GM19455 (cell line): ENCODE data around the gene DLGAP3.

ENCODE experiments used
- ATAC-seq: cut with Tn5 transposase; IDR thresholded peaks from one replicate; pipeline ENCODE4 v1.9.1; 2021; ENCODE audit not compliant: unreplicated experiment

DLGAP3 gene

DNA sequence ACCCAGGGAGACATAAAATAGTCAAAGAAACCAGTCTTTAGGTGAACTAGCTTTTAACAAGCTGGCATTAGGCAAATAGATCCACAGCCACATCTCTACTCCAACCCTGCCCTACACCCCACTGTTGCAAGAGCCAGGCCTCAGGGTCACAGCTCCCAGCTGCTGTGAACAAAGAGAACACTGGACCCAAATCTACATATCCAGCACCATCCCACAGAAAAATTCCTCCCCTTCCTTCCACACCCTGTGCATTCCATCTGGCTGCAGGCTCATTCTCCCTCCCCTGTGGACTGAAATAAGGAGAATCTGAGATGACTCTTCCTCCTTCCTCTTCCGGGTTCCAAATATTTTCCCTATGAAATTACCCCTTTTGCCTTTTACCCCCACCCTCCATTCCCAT lies 23.2 kb downstream of the DLGAP3 start:
- ATAC-seq, result no peak

DNA sequence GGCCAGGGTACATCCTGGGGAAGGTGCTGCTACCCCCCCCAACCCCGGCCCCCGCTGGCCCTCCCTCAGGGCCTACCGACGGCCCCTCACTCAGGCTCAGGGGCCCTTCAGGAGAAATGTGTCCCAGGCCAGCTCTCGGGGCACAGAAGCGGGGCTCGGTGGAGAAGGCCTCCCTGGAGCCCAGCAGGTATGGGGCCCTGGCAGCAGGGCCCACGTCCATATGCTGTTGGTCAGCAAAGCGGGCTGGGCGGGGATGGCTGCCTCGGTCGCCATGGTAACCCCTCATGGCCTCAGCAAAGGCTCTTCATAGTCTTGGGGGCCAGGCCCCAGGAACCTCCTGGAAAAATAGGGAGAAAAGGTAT lies 24.4 kb downstream of the DLGAP3 start:
- ATAC-seq, result no peak

DNA sequence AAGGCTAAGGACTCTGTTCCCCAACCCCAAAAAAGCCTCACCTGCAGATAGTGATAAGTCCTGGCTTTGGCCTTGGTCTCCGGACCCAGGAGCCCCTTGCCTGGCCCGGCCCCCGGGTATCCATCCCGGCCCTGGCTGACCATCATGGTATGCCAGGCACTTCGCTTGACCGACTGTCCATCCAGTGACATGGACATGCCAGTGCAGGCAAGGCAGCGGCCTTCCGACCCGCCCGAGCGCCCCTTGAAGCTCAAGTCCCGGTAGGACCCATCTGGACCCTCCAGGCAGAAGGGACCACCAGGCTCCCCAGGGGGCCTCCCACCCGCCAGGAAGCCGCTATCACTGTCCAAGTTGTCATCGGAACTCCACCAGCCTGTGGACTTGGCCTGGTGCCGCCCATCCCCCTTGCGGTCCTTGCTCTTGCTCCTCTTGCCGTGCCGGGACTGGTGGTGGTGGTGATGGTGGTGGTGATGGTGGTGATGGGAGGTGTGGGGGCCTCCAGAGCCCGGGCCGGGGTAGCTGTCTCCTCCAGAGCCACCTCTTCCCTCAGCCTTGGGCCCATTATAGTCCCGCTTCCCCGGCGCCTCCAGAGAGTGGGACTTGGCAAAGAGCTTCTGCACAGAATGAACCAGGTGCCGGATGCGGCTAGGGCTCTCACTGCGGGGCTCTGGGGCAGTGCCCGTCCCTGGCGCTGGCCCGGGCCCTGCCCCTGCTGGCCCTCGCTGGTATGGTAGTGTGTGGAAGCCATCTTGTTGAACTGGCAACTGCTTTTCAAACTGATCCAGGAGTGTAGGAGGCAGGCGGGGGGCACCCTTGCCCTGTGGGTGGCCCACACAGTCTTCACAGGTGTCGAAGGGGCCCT lies 25.0 kb downstream of the DLGAP3 start:
- no peak for ATAC-seq

DNA sequence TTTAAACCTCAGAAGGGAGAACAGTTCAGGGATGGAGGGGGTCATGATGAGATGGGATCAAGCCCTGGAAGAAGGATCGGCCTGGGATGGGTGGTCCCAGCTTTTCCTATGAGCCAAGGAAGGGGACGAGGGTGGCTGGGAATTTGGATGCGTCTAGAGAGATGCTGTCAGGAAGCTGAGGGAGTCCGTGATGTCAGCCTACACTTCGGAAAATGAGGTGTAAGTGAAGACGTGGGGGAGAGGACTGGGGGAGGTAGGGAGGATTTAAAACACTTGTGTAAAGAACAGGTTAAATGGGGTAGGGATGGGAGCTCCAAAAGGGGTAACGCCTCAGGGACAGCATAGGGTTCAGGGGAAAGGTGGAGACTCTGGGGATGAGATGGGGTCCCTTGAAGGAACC lies 27.5 kb downstream of the DLGAP3 start:
- ATAC-seq, result no peak

DNA sequence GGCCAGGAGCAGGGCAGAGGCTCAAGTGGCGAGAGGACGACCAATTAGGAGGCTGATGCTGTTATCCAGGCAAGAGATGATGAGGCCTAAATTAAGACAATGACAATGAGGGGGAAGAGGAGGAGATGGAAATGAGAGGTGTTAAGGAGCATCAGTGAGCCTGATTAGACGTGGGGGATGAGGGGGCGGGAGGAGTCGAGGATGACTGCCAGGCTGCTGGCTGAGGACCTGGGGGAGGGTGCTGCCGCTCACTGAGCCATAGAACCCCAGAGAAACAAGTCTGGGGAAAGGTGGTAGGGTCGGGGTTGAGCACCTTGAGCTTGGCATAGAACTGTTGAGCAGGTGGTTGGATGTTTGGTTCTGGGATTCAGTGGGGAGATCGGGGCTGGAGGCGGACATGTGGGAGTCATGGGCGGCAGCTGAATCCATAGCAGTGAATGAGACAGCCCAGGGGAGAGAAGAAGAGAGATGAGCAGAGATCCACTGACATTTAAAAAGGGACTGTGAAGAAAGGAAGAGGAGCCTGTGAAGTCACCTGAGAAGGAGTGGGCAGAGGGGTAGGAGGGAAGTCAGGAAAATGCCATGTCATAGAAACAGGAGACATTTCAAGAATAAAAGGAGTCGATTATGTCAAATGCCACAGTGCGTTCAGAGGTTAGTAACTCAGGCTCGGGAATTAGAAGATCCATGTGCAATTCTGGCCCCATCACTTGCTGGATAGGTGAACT lies 28.5 kb downstream of the DLGAP3 start:
- no peak for ATAC-seq

DNA sequence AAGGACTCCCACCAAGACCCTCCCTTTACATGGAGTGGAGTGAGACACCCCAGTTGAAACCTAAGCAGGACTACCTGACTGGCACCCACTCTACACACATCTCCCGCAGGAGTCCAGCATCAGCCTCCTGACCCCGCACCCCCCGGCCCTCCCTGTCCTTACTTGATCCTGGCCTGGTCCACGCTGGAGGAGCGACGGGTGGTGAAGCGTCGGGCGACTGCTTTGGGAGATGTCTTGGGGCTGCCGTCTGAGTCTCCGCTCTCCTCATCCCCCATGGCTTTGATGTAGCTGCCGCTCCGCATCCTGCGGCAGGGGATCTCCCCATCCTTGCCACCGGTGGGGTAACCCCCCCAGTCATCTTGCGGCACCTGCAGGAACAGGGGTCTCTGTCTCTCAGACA lies 29.5 kb downstream of the DLGAP3 start:
- no peak for ATAC-seq

DNA sequence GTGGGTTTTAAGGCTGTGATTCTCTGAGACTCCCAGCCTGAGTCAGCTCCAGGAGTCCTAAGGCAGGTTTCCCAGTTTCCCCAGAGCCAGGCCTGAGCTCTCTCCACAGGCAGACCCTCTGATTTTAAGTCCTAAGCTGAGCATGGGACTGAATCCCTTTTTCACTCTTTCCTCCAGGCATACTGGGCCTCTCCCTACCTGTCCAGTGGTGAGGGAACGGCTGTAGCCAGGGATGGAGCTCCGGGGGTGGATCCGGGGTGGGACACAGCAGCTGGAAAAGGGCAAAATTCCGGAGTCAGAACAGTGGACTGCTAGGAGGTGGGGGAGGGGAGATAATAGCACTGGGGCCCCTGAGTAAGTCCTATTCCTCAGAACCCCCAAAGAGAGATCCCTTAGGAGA lies 30.0 kb downstream of the DLGAP3 start:
- ATAC-seq, result no peak

DNA sequence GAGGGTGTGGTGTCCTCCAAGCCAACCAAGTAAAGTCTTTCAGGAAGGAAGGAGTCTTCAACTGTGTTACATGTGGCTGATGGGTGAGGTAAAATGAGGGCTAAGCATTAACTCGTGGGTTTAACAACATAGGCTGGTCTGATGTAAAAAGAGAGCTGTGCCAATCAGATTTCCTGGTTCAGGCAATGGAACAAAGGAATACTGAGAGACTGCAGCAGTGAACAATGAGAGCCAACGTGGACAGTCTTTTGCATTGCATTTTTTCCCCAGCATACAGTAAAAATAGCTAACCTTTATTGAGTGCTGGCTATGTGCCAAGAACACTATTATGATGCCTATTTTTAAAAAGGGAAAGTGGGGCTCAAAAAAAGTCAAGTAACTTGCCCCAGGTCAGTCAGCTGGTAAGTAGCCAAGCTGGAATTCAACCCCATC lies 31.1 kb downstream of the DLGAP3 start:
- ATAC-seq, result no peak

DNA sequence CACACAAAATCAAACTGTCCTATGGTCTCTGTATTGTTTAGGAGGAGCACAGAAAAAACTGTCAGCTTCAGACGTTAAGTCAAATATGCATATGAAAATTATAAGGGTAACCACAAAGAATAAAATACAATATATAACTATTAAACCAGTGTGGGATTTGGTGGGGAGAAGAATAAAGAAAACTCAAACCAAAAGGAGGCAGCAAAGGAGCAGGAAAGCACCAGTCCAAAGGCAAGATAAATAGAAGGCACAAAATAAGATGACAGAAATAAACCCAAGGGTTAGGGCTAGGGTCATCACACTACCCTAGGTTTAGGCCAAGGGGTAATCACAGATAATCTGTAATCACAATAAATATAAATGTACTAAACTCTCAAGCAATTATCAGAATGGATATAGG lies 32.8 kb downstream of the DLGAP3 start:
- no peak for ATAC-seq

DNA sequence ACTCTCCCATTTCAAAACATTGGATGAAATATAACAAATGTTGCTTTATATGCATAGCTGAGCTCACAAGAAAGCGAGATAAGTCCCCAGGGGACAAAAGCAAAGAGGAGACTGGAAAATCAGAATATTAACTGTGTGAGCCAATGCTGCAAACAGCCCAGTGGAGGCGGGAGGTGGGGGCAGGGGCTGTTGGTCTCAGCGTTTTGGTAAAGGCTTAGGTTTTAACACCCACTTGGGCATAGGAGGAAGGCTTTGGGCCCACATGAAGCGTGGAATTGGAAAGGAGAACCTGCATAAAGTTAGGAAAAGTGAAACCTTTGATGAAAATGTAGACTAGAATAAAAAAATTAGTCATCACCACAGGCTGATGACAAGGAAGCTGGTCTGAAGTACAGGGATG lies 39.7 kb downstream of the DLGAP3 start:
- no peak for ATAC-seq

DNA sequence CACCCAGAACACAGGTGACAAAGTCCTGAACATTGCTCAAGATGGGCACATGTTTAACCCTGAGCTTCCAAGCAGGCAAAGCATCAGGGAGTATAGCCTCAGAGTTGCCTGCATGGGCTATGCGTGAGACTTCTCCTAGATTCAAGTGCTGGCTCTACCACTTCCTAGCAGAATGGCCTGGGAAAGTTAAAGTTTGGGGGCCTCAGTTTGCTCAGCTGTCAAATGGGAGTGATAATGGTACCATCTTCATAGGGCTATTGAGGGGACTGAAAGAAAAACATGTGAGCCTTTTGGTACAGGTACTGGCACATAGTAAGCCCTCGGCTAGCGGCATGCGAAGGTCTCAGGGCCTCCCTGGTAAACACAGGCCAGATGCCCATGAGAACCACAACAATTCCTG lies 41.9 kb downstream of the DLGAP3 start:
- no peak for ATAC-seq

DNA sequence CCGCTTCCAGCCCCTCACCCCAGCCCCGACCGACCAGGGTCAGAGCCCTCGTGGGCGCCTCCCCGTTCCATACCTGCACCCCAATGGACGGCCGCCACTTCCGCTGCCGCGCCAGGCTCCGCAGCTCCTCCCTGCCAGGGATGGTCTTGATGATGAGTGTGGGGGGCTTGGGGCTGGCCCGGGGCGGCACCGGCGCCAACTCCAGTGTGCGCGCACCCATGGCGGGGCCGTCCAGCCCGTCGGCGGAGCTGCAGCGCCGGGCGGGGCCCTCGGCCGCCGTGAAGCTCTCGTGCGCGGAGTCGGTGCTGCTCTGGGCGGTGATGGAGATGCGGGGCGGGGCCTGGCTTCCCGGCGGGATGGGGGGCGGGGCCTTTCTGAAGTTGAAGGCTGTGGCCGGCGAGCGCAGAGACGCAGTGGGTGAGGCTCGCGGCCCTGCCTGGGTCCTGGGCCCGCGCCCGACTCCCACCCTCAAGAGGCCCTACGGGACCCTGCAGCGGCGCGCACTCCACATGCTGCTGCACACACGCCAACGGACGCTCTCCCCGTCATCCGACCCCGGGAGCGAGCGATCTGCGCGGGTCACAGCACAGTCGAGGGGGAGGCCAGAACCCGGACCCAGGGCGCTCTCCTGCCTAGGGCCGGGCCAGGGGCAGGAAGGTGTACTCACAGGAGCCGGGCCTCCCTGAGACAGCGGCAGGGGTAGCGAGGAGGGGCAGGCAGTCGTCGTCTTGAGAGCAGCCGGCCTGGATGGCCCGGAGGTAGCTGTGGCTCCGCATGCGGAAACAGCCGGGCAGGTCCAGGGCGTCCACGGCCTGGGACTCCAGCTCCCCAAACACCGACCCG lies 43.8 kb downstream of the DLGAP3 start:
- no peak for ATAC-seq

DNA sequence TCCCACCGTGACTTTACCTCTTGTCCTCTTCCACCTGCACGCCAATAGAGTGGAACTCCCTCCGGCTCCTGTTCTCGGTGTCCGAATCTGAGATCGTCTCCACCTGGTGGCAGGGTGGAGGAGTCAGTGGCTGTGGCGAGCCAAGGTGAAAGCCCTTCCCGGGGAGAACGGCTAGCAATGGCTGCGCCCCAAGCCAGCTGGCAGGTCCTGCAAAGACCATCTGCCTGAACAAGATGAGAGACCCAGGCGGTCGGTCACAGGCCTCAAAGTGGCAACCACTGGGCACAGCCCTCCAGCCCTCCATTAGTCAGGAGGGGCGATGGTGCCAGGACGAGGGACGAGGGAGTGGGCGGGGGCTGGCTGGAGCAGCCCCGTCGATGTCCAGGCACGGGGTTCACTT lies 44.5 kb downstream of the DLGAP3 start:
- no peak for ATAC-seq

DNA sequence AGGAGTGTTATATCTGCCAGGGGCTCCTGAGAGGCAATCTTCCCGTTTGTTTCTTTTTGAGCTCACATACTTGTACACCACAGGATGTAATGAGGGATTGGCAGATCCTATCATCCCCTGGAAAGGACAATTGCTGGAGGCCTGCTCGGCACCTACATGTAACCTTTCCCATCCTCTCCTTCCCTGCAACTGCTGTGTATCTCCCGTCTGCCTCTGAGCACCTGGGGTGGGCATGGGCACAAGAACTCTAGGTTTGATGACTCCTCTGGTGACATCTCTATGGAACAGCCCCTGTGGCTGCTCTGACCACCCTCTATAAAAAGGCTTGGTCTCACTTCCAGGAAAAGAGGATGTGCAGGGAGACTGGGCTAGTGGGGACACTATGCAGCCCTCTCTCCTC lies 44.9 kb downstream of the DLGAP3 start:
- no peak for ATAC-seq

DNA sequence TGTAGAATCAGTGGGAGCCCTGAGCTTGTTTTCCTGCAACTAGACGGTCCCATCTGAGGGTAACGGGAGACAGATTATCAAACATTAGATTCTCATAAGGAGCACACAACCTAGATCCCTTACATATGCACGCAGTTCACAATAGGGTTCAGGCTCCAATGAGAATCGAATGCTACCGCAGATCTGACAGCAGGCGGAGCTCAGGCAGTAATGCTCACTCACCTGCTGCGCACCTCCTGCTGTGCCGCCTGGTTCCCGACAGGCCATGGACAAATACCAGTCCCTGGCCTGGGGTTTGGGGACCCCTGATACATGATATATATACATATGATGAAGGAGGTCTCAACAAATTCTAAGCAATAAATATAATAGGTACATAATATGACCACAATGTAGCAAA lies 50.2 kb downstream of the DLGAP3 start:
- no peak for ATAC-seq

DNA sequence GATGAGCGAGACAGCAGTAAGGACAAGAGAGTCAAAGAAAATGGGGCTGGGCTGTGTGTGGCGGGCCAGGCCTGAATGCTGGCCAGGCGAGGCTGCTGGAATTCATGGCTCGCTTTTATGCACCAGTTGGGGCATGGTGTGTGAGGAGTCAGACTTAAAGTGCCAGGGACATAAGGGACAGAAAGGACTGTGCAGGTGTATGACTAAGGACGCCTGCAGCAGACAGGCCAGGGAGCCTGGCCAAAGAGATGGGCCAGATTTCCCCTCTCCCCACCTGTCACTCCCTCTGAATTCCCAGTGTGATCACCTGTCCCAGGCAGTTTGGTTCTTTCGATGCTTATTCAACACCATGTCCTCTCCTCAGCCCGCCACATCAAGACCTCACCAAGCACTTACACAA lies 53.0 kb downstream of the DLGAP3 start:
- no peak for ATAC-seq

DNA sequence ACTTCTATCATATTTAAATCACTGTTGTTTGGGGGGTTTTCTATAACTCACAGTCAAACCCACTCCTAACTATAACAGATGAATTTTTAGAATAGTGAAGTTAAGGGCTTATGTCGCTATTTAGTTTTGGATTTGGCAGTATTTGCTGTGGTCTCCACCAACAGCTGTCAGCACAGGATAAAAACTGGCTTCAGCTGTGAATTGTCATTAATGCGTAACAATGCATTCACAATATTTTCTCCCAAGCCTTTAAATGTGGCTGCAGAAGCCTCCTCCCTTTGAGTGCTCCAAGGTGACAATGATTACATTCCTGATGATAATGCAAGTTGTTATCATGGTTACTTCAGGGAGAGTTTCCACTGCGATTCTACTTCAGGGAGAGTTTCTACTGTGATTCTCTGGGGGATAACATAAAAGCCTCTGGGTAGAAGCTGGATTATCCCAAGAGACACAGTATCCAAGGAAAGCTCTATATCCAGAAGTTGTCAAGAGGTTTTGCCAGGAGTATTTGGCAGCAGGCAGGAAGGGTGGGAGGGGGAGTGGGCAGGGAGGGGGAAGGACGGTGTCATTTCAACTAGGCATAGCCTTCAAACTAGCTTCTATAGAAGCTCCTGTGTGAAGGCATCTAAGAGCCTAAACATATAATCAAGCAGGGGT lies 55.0 kb downstream of the DLGAP3 start:
- ATAC-seq, result no peak

DNA sequence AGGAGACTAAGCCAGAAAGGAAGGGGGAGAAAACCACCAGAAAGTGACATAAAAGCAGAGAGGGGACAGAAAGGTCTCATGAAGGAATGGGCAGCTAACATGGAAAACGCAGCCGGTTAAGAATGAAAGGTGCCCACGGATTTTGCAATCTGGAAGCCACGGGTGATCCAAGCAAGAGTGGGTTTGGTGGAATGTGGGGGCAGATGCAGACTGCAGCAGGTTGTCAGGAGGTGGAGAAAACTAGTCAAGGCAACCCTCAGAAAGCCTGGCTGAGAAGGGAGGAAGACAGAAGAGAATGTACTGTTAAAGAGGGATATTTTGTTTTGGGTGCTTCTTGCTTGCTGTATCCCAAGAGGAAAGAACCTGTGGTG lies 57.3 kb downstream of the DLGAP3 start:
- no peak for ATAC-seq

DNA sequence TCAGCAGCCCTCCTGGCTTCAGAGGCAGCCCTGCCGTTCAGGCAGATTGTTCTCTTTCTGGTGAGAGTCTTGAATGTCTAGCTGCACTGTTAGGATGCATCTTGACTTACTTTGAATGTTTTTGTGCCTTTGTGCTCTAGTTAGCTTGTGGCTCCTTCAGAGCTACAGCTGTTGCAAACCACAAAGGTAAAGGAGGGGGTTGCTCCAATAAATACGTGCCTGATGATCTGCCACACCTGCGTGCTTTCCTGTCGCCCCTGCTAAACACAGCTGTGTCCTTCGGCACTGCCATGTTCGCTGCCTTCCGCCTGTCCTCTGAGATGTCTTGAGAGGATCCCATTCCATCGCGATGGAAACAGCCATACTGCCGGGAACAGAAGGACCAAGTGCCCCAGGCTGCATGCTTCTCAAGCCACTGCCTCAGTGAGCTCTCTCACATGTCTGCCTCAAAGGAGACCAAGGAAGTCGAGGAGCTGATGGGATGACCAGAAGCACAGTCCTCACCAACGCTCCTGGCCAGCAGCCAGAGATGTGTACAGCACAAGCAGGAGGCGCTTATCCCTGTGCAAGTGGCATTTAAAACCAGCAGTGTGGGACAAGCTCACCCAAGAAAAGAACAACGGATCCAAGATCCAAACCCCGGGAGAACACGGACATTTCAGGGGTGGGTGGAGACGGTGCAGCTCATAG lies 57.9 kb downstream of the DLGAP3 start:
- no peak for ATAC-seq

DNA sequence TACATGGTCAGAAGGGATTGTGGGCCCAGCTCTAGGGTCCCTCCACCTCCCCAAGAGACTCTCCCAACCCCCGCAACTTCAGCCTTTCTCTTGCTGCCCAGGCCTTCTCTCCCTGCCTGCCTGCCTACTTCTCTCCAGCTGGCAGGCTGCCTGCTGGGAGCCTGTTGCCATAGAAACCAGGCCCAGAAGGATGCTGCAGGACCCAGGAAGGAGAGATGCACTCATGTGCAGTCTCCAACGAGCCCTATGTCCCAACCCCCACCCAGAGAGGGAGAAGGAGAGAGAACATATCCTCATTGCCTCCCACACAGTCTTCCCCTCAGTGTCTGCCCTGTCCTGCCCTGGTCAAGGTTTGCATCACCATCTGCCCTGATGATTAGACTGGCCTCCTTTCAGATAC lies 59.1 kb downstream of the DLGAP3 start:
- no peak for ATAC-seq

DNA sequence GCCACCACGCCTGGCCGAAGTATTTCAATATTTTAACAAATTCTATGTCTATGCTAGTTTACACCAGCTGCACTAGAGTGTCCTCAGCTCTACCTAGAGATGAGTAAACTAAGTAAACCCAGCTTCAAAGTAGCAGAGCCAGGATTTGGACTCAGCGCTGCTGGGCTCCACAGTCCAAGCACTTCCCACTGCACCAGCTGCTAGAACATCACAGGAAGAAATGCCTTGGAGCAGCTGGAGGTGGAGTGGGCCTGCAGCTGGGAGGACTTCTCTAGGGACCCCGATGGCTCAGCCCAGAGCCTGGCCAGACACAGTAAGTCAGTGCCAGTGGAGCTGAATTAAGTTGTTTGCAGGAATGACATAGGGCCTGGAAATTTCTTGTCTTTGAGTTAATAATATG lies 59.7 kb downstream of the DLGAP3 start:
- no peak for ATAC-seq
